ENCODE results near the gene MCOLN3.
"Not testable (repeated sequence)": the region's sequence is repeated elsewhere in the genome, so short reads cannot be mapped to it uniquely, and the experiment has no call there.

The MCOLN3 gene

GRCh38 chr1:84991097-84991920 is 57.0 kb downstream of the MCOLN3 start:
- no peak for DNase-seq (ENCODE audit: low read depth in 2 of 2)

- no peak for DNase-seq (ENCODE audit: low read depth in 2 of 2)
Measured at GRCh38 chr1:84988588-84988987, 59.7 kb downstream of the MCOLN3 start.

GRCh38 chr1:84986561-84986960 is 61.7 kb downstream of the MCOLN3 start:
- not testable (repeated sequence) for DNase-seq (ENCODE audit: low read depth in 2 of 2)

GRCh38 chr1:84985365-84985764 is 62.9 kb downstream of the MCOLN3 start:
- no peak for DNase-seq (ENCODE audit: low read depth in 2 of 2)

GRCh38 chr1:84982395-84982794 is 65.9 kb downstream of the MCOLN3 start:
- no peak for DNase-seq (ENCODE audit: low read depth in 2 of 2)

GRCh38 chr1:84975035-84975434 is 73.3 kb downstream of the MCOLN3 start:
- no peak for DNase-seq (ENCODE audit: low read depth in 2 of 2)

- DNase-seq (ENCODE audit: low read depth in 2 of 2) = no peak
Measured at GRCh38 chr1:84973498-84974334, 74.6 kb downstream of the MCOLN3 start.

- no peak for DNase-seq (ENCODE audit: low read depth in 2 of 2)
Measured at GRCh38 chr1:84972377-84972987, 75.8 kb downstream of the MCOLN3 start.

- no peak for DNase-seq (ENCODE audit: low read depth in 2 of 2)
Measured at GRCh38 chr1:84971957-84972356, 76.3 kb downstream of the MCOLN3 start.

GRCh38 chr1:84969489-84970250 is 78.6 kb downstream of the MCOLN3 start:
- no peak for DNase-seq (ENCODE audit: low read depth in 2 of 2)

GRCh38 chr1:84968865-84969264 is 79.4 kb downstream of the MCOLN3 start:
- no peak for DNase-seq (ENCODE audit: low read depth in 2 of 2)

GRCh38 chr1:84968101-84968500 is 80.2 kb downstream of the MCOLN3 start:
- no peak for DNase-seq (ENCODE audit: low read depth in 2 of 2)

All from fibroblast of skin of left quadriceps (primary cell).